Islet precursor cell (in vitro differentiated cells): ENCODE data around the gene PAQR5.

Experiments
- DNase-seq: peaks from one replicate; pipeline ENCODE4 v3.0.0-alpha.2; 2018

PAQR5 gene

DNA sequence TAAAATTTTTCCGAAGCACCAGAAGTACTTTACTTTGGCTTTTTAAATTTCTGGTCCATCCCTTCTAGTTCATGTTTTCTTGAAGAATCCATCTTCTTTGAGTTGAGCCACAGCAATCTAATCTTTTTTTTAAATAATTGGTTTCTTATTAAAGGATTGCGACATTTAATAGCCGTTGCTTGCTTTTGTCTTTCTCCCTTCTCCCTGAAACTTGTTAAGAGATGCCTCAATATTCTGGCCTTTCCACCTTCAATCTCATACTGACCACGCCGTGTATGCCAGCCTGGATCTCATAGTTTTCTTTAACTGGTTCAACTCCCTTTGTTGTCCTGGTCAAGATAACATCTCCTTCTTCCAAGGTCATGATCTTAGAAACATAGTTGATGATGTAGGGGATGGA, 135.5 kb downstream of the PAQR5 start:
- no peak for DNase-seq

- DNase-seq, result no peak
These were observed 136.0 kb downstream of the PAQR5 start for GRCh38 chr15:69434679-69435078.

- DNase-seq, result no peak
These were observed 137.3 kb downstream of the PAQR5 start for GRCh38 chr15:69435985-69436384.

DNA sequence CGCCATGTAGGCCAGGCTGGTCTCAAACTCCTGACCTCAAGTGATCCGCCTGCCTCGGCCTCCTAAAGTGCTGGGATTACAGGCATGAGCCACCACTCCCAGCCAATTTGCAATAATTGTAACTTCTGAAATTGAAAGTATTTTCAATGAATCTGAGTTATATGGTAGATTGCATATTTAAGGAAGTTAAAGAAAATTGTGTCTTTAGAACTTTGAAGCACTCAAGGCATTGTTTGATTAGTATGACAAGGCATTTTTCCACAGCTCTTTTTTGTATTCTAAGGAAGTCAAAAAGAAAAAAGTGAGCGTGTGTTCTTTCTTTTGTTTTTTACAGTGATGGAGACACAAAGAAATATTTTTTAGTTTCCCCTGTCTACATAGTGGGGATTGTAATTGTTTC, 138.2 kb downstream of the PAQR5 start:
- no peak for DNase-seq

DNA sequence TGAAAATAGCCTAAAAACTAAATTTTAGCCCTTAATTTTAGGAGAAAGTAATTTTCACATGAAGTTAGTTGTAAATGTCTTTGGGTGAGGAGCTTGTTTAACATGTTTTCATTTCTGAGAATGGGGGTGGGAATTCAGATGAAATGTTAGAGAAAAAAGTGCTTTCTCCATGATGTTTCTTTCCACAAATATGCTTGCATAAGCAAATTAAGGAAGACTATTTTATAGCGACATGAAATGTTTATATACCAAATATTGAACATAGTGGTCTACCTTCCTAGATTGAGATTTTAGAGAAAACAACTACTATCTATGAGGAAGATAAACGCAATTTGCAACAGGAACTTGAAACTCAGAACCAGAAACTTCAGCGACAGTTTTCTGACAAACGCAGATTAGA, 140.9 kb downstream of the PAQR5 start:
- no peak for DNase-seq

DNA sequence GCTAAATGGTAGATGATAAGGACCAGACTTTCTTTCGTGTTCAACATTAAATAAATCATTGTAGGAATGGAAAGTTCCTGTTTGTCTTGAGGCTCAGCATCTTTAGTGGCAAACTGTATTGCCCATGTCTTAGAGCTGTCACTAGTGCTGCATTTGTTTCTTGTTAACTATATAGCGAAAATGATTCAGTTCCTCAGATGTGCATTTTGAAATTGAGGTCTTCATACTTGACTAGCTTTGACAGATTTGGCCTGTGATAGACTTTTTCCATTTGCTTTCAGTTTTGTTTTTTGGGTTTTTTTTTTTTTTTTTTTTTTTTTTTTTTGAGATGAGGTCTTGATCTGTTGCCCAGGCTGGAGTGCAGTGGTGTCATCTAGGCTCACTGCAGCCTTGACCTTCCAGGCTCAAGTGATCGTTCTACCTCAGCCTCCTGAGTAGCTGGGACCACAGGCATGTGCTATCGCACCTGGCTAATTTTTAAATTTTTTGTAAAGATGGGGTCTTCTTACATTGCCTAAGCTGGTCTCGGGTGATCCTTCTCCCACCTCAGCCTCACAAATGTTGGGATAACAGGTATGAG, 144.4 kb downstream of the PAQR5 start:
- DNase-seq, result no peak

DNA sequence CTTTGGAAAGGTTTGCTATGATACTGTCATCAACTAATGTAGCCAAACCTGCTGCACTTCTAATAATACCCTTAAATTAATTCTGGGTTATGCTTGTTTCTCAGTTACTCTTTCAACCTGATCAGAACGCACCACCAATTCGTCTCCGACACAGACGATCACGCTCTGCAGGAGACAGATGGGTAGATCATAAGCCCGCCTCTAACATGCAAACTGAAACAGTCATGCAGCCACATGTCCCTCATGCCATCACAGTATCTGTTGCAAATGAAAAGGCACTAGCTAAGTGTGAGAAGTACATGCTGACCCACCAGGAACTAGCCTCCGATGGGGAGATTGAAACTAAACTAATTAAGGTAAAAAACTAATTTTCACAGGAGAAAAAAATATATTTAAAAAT, 146.0 kb downstream of the PAQR5 start:
- no peak for DNase-seq

DNA sequence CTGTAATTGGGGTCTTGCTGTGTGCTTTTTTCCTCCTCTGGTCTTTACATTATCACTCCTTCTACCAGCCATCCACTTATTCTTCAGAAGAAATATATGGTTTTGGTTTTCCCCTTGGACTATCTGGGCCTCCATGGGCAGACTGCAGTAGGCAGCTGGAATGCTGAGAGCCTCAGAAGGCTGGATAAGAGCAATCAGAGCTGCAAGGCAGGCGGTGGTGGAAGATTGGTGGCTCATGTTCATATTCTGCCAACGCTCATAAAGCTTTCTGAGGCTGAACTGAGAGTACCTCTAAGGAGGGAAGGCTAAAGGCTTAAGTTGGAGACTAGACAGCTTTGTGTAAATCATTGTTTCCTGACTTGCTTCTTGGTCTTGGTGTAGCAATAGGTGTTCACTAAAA, 148.2 kb downstream of the PAQR5 start:
- no peak for DNase-seq

DNA sequence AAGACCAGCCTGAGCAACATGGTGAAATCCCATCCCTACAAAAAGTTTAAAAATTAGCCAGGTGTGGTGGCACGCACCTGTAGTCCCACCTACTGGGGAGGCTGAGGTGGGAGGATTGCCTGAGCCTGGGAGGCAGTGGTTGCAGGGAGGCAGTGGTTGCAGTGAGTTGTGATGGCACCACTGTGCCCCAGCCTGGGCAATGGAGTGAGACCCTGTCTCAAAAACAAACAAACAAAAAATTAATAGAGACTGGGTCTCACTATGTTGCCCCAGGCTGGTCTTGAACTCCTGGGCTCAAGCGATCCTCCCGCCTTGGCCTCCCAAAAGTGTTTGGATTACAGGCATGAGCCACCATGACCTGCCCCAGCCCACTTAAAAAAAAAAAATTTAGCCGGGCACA, 151.5 kb downstream of the PAQR5 start:
- DNase-seq, result peak; percentile 22

DNA sequence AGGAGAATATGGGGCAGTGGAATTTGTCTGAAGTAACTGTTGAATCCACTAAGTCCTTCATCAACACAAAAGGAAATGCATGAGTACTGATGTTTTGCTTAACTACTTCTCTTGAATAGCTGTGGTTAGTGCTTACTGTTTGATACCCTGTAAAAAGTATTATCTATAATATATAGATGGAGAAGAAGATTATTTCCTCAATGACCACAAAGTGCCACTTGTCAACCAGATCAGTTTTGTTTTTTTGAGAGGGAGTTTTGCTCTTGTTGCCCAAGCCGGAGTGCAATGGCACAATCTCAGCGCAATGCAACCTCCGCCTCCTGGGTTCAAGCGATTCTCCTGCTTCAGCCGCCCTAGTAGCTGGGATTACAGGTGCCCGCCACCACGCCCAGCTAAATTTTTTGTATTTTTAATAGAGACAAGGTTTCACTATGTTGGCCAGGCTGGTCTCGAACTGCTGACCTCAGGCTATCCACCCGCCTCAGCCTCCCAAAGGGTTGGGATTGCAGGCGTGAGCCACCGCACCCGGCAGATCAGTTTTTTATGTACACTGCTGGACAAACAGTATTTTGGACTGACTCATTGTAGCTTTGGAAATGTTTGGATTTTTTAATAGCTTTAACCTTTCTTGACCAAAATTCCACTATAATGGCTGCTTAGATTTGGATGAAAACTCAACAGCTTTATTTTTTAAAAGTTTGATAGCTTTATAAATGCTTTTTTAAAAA, 152.4 kb downstream of the PAQR5 start:
- peak; percentile 22 for DNase-seq

DNA sequence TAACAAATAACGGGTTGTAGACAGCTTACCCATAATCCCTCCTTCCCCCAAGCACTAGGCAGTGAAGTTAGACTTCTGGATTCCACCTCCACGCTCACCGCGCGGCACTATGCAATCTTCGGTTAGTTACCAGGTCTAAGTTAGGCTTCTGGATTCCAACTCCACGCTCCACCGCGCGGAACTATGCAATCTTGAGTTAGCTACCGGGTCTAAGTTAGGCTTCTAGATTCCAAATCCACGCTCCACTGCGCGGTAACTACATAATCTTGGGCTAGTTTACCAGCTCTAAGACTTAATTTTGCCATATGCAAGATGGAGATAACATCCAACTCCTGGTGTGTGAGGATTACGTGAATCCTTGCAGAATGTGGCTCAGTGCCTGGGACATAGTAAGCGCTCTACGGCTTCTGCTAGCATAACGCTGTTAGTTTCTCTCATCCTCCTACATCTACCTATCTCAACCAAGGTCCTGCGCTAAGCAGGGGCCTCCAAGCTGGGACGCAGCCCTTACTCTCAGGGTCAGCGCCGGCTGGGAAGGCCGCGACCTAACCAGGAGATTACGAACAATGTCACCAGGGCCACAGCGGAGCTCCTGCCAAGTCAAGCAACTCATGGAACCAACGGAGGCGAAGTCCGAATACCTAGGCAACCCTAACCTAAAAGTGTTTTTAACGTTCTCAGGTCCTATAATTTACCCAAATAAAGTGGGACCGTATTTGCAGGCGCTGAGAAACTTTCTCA, 153.4 kb downstream of the PAQR5 start:
- peak; percentile 61 for DNase-seq

GRCh38 chr15:69452692-69453521, 154.2 kb downstream of the PAQR5 start, which contains the start of gene RPLP1:
Gene RPLP1 (plus strand): TSS chr15:69452818. CDS start chr15:69452949, 131 bp downstream.
- DNase-seq, result peak; percentile 97

DNA sequence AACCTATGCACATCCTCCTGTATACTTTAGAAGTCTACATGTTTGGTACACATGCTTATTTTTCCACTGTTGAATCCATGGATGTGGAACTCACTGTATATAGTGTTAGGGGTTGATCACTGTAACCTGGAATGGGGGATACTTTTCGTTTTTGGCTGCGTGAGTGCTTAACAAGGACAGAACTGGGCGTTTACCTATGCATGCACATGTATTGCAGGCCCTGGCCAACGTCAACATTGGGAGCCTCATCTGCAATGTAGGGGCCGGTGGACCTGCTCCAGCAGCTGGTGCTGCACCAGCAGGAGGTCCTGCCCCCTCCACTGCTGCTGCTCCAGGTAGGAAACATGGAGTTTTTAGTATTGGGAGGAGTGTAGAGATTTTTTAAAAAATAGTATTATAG, 156.2 kb downstream of the PAQR5 start:
- DNase-seq, result peak; percentile 42

DNA sequence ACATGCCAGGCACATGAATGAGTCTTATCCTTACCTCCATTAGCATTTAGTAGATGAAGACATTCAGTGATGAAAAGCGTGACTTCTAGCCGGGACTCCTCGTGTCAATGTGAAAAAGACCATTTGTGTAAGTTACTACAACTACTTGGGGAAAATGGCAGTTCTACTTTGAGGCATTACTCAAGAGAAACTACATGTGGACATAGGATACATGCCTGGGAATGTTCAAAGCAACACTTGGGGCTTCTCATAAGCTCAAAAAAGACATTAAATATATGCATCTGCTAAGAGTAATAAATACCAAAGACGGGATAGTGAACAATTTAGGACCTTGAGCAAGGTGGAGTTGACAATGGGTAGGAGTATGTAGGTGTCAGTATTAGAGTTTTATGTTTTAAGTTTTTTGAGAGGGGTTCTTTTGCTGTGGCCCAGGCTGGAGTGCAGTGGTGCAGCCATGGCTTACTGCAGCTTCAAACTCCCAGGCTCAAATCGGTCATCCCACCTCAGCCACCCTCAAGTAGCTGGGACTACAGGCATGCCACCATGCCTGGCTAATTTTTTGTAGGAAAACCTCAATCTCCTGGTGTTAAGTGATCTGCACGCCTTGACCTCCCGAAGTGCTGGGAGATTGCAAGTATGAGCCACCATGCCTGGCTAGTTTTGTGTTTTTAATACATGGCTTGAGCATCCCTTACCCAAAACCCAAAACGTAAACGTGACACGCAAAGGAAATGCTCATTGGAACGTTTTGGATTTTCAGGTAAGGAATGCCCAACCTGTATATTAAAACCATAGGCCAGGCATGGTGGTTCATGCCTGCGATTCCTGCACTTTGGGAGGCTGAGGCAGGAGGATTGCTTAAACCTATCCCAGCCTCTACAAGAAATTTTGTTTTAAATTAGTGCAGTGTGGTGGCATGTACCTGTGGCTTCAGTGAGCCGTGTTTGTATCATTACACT, 157.8 kb downstream of the PAQR5 start:
- DNase-seq, result peak; percentile 26
